Esophagus muscularis mucosa (tissue), 4 donors: ENCODE measurements around the gene CDH4. TPM values are rescaled to one million over a fixed set of nuclear protein-coding genes. Genes with fewer than 3 reads are reported as not detected.

Source experiments
- DNase-seq: peaks from one replicate; pipeline ENCODE4 v3.0.0-alpha.2; 2017; ENCODE audit errors: extremely low spot score
- H3K27ac ChIP-seq, 4 donors: fragments of 200-600 bp; sonication (generic); replicated peaks in 1 of 4; 1 replicate in 3 of 4; 2 replicates in 1 of 4; pipeline ENCODE4 v1.5.1; 2016 to 2019; ENCODE audit warnings: mild to moderate bottlenecking in 1 of 4
- H3K27me3 ChIP-seq, 4 donors: fragments of 200-600 bp; sonication (generic); one replicate each; pipeline versions ENCODE4 v1.5.1 to v1.6.0; 2016 to 2019
- H3K36me3 ChIP-seq, 4 donors: fragments of 200-600 bp; sonication (generic); one replicate each; pipeline ENCODE4 v1.5.1; 2016 to 2019
- H3K4me1 ChIP-seq, 4 donors: fragments of 200-600 bp; sonication (generic); one replicate each; pipeline ENCODE4 v1.5.1; 2016 to 2019
- H3K4me3 ChIP-seq, 4 donors: fragments of 200-600 bp; sonication (generic); 1 replicate in 2 of 4; 2 replicates in 2 of 4; pipeline ENCODE4 v1.5.1; 2016 to 2019; ENCODE audit warnings: mild to moderate bottlenecking in 4 of 4, moderate library complexity in 1 of 4
- H3K9me3 ChIP-seq, 4 donors: fragments of 200-600 bp; sonication (generic); 1 replicate in 3 of 4; 2 replicates in 1 of 4; pipeline ENCODE4 v1.5.1; 2016 to 2019
- CTCF ChIP-seq, 3 experiments: fragments of 200-600 bp in 2 of 3; fragments of 450-650 bp in 1 of 3; sonication (generic) in 2 of 3; IDR thresholded peaks; one replicate each; pipeline ENCODE4 v1.5.1; 2017 to 2019; ENCODE audit warnings: antibody characterized with exemption in 3 of 3, mild to moderate bottlenecking in 2 of 3, moderate library complexity in 1 of 3
- EP300 ChIP-seq: sonication (generic); formaldehyde crosslinking; IDR thresholded peaks from one replicate; pipeline ENCODE4 v1.6.1; 2017; ENCODE audit warnings: antibody characterized with exemption
- POLR2A ChIP-seq: fragments of 450-650 bp; IDR thresholded peaks from one replicate; pipeline ENCODE4 v1.6.1; 2017; ENCODE audit warnings: antibody characterized with exemption, moderate library complexity, mild to moderate bottlenecking, low read depth
- POLR2AphosphoS5 ChIP-seq, 2 donors: sonication (generic); formaldehyde crosslinking; IDR thresholded peaks; one replicate each; pipeline ENCODE4 v1.6.1; 2017; ENCODE audit warnings: antibody characterized with exemption in 2 of 2
- WGBS: methylation state at CpG from one replicate; pipeline ENCODE4 v1.1.5; 2018; 5-methylcytosine and 5-hydroxymethylcytosine counted together
- intact Hi-C: fragments of 100-400 bp; cut with DNase I; formaldehyde crosslinking; loops from one replicate; pipeline ENCODE4 v1.15.1; 2023
- total RNA-seq, 4 donors: library from RNA; depleted of rRNA; stranded (reverse); fragments of >200 nt; gene quantifications; one replicate each; pipeline versions ENCODE4 v1.1.0 to v1.2.1, GENCODE V29; 2016

Gene CDH4
- total RNA-seq, 4 donors from 2014 or later = 0.42 to 1.3 (median 0.48) TPM

- Histone ChIP-seq H3K4me1 (no peaks in the 10 kb centered on the region), H3K36me3 (no peaks in the 10 kb centered on the region), H3K4me3 (no peak overlapping the region), H3K27ac (no peak overlapping the region), H3K9me3 (no peaks in the 10 kb centered on the region), H3K27me3 (peaks cover 0 to 12% (median 0%) of the 10 kb centered on the region in 4 donors)
- 42% methylated on average over 2 of the region's 2 CpGs for WGBS
- TF ChIP-seq POLR2A (no peak), EP300 (no peak), CTCF (IDR thresholded peaks at IDR 0.05) (no peak), POLR2AphosphoS5 (IDR thresholded peaks at IDR 0.05) (no peak)
- DNase-seq = no peak
- intact Hi-C loops = no loop called here
These were observed 56.4 kb downstream of the CDH4 start for GRCh38 chr20:61308477-61308774.

GRCh38 chr20:61310954-61311353 lies 58.9 kb downstream of the CDH4 start:
- no peaks in the 10 kb centered on the region for H3K4me1 ChIP-seq
- intact Hi-C loops = no loop called here
- no peak for DNase-seq
- H3K36me3 ChIP-seq = no peaks in the 10 kb centered on the region
- H3K9me3 ChIP-seq = no peaks in the 10 kb centered on the region
- no peak overlapping the region for H3K27ac ChIP-seq
- TF ChIP-seq CTCF (IDR thresholded peaks at IDR 0.05) (no peak), POLR2AphosphoS5 (IDR thresholded peaks at IDR 0.05) (no peak), EP300 (no peak), POLR2A (no peak)
- H3K4me3 ChIP-seq = no peak overlapping the region
- peaks cover 0 to 29% (median 0%) of the 10 kb centered on the region in 4 donors for H3K27me3 ChIP-seq
- WGBS = 68% methylated on average over 7 of the region's 7 CpGs

- intact Hi-C loops = no loop called here
- no peak for TF ChIP-seq EP300
- no peak for TF ChIP-seq POLR2AphosphoS5 (IDR thresholded peaks at IDR 0.05)
- TF ChIP-seq CTCF (IDR thresholded peaks at IDR 0.05) = no peak
- no peak for TF ChIP-seq POLR2A
- Histone ChIP-seq H3K36me3 (no peaks in the 10 kb centered on the region), H3K27me3 (peaks cover 0 to 29% (median 0%) of the 10 kb centered on the region in 4 donors), H3K4me3 (no peak overlapping the region), H3K4me1 (no peaks in the 10 kb centered on the region), H3K9me3 (no peaks in the 10 kb centered on the region), H3K27ac (no peak overlapping the region)
- no peak for DNase-seq
- WGBS = 81% methylated on average over 13 of the region's 13 CpGs
These were observed 59.8 kb downstream of the CDH4 start for GRCh38 chr20:61311656-61312387.

- no peak for DNase-seq
- Histone ChIP-seq H3K27ac (no peak overlapping the region), H3K9me3 (no peaks in the 10 kb centered on the region), H3K4me1 (no peaks in the 10 kb centered on the region), H3K4me3 (no peak overlapping the region), H3K27me3 (peaks cover 0 to 38% (median 0%) of the 10 kb centered on the region in 4 donors), H3K36me3 (no peaks in the 10 kb centered on the region)
- no peak for TF ChIP-seq EP300
- no peak for TF ChIP-seq CTCF (IDR thresholded peaks at IDR 0.05)
- TF ChIP-seq POLR2A = no peak
- no peak for TF ChIP-seq POLR2AphosphoS5 (IDR thresholded peaks at IDR 0.05)
- intact Hi-C loops = no loop called here
- WGBS = 38% methylated on average over 4 of the region's 13 CpGs
These were observed 60.9 kb downstream of the CDH4 start for GRCh38 chr20:61312925-61313324.

- intact Hi-C loops = no loop called here
- Histone ChIP-seq H3K4me1 (no peaks in the 10 kb centered on the region), H3K27me3 (peaks cover 0 to 42% (median 0%) of the 10 kb centered on the region in 4 donors), H3K27ac (no peak overlapping the region), H3K9me3 (no peaks in the 10 kb centered on the region), H3K36me3 (no peaks in the 10 kb centered on the region), H3K4me3 (no peak overlapping the region)
- no peak for DNase-seq
- WGBS = 79% methylated on average over 11 of the region's 11 CpGs
- no peak for TF ChIP-seq CTCF (IDR thresholded peaks at IDR 0.05)
These were observed 61.3 kb downstream of the CDH4 start for GRCh38 chr20:61313396-61313795.
